ENCODE measurements around the gene NINL.
"Not testable (repeated sequence)": the region's sequence is repeated elsewhere in the genome, so short reads cannot be mapped to it uniquely, and the experiment has no call there.

NINL gene

GRCh38 chr20:25552977-25553376 is 32.4 kb downstream of the NINL start:
- DNase-seq (ENCODE audit: low spot score), result no peak

GRCh38 chr20:25551413-25552215 is 33.7 kb downstream of the NINL start:
- DNase-seq (ENCODE audit: low spot score), result no peak

DNA sequence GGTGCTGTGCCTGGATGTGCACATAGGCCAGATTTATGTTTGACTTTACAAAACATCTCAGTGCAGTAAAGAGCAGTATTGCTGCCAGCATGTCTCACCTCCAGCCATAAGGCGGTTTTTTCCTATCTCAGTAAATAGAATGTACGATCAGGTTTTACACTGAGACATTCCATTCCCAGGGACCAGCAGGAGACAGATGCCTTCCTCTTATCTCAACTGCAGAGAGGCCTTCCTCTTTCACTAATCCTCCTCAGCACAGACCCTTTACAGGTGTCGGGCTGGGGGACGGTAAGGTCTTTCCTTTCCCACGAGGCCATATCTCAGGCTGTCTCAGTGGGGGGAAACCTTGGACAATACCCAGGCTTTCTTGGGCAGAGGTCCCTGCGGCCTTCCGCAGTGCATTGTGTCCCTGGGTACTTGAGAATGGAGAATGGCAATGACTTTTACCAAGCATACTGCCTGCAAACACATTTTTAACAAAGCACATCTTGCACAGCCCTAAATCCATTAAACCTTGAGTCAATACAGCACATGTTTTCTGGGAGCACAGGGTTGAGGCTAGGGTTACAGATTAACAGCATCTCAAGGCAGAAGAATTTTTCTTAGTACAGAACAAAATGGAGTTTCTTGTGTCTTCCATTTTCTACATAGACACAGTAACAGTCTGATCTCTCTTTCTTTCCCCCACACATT is 34.5 kb downstream of the NINL start:
- DNase-seq (ENCODE audit: low spot score), result not testable (repeated sequence)

GRCh38 chr20:25549843-25550477 is 35.4 kb downstream of the NINL start:
- DNase-seq (ENCODE audit: low spot score), result no peak

GRCh38 chr20:25549172-25549773 is 36.1 kb downstream of the NINL start:
- DNase-seq (ENCODE audit: low spot score), result no peak

- DNase-seq (ENCODE audit: low spot score), result no peak
Measured at GRCh38 chr20:25548613-25549086, 36.7 kb downstream of the NINL start.

DNA sequence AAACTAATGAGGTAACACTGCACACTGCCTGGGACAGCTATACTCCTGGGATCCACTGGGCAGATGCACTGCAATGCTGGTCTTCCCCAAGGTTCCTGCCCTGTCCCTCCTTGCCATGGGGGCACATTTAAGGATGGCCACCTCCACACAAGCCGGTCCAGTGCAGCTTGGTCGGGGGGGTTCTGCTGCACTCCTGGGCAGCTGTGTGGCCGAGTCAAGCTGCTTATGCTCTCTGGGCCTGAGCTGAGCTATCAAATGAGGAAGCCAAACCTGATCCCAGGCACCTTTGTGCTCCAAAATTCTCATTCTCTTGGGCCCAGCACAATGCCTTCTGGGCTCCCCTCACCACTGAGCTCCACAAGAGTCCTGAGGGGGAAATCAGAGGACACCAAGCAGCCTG is 37.3 kb downstream of the NINL start:
- no peak for DNase-seq (ENCODE audit: low spot score)

GRCh38 chr20:25547063-25547462 is 38.3 kb downstream of the NINL start:
- no peak for DNase-seq (ENCODE audit: low spot score)

- DNase-seq (ENCODE audit: low spot score), result no peak
Measured at GRCh38 chr20:25546048-25546447, 39.3 kb downstream of the NINL start.

- no peak for DNase-seq (ENCODE audit: low spot score)
Measured at GRCh38 chr20:25545171-25545570, 40.2 kb downstream of the NINL start.

DNA sequence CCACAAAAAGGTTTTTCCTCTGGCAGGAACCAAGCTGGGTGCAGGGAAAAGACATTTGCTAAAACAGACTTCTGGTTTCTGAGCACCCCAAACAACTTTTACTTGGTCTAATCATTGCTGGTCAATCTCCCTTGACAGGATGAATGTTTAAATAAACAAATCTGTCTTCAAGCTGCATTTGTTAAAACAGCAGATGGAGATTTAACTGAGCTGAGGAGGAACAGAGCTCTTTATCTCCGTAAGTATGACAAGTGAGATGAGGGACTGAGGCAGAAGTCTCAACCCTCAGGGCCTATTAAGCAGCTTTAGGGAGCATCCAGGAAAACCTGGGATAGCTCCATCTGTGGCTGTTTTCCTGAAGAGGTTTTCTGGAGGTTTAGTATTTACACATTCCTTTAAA is 40.6 kb downstream of the NINL start:
- no peak for DNase-seq (ENCODE audit: low spot score)

DNA sequence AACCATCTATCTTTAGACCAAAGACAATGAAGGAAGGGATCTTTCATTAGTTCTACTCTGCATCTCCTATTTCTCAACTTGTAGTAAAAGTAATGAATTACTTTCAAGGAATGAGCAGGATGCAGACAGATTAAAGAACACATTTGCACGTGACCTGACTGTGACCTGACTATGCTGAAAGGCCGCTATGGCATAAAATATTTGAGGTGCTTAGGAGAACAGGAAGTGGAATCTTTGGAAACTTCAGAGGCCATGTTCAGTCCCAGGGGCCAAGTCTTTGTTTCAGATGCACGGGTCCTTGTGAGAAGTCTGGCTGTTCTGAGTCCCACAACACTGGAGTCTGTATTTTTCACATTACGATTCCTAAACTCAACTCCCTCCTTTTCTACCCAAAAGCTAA is 41.0 kb downstream of the NINL start:
- DNase-seq (ENCODE audit: low spot score), result no peak

GRCh38 chr20:25543068-25543467 is 42.3 kb downstream of the NINL start:
- no peak for DNase-seq (ENCODE audit: low spot score)

- no peak for DNase-seq (ENCODE audit: low spot score)
Measured at GRCh38 chr20:25541676-25542075, 43.7 kb downstream of the NINL start.

DNA sequence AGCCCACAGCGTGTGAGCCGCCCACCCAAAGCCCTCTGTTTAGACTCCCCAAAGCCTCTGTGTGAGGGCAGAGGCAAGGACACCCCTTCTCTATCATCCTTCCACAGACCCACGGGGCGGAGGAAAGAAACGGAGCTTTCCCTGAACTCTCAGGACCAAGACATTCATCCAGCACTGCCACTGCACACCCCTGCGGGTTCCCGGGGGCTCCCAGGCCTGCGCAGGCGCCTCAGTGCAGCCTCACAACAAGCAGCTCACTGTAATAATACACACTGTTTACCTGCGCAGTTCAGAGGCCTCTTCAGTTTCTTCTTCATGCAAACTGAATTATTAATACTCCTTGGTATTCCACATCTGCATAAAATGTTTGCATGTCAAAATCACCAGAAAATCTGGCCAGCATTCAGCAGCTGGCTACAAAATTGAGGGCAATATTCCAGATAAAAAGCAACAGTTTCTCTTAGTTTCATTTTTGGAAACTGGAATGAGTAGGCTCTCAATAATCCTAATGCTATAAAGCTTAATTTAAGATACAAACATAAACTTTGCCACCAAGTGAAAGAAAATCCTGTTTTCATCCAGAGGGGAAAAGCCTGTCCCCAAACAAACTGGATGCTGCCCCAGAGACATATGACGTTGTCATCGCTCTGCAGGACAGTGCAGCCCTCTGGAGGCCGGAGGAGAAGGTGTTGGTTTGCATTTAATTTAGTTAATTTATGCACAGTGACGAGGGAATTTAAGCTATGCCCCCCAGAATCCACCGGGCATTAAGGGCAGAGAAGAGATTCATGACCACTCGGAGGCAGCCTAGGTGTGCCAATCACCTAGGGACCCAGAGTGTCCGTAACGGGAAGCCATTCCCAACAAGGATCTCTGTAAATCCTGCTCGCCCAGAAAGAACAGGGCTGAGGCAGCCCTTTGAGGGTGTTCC is 45.3 kb downstream of the NINL start:
- no peak for DNase-seq (ENCODE audit: low spot score)

DNA sequence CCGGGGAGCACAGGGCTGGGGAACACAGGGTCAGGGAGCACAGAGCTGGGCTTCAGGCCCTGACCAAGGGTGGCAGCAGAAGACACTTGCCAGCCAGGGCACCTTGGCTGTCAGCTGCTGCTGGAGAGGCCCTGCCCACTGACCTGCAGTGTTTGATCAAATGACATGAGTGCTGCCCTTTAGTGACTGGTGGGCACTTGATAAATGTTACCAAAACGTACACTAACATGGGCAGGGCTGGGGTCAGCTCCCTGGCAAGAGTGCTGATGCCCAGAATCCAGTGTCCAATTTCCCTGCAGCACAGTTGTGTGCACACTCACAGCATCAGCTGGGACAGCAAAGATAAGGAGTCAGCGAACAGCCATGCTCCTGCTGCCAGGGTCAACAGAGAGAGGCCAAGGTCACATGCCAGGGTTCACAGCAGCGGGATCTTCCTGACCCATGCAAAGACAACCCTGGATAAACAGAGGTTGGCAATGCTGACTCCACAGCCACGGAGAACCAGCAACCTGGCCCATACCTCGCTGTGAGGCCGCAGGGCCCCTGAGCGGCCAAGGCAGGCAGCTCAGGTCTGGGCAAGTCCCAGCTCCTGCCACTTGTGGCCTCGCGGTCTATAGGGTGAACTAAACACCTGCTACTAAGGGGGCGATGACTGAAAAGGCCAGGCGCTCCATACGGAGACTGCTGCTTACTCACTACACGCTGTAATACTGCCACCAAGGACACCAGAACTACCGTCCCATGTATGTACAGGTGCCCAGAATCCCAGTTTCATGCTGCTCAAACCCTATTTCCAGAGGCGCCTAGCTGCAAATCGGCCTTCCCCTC is 46.3 kb downstream of the NINL start:
- no peak for DNase-seq (ENCODE audit: low spot score)

DNA sequence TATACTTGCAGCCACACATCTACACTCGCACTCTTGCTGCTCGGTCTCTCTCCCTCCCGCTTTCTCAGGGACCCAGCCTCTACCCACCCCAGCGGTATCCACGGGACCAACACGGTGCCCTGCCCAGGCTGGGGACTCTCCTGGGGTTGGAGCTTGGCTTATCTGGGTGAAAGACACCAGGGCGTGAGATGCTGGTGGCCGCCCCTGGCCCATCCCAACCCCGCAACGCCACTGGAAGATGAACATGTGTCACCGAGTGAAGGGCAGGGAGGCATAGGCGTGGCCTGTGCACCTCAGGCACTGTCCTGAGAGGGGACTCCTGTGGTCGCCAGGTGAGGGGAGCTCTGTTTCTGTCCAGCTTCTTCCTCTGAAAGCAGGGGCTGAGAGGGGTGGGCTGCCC is 47.4 kb downstream of the NINL start:
- DNase-seq (ENCODE audit: low spot score), result no peak

DNA sequence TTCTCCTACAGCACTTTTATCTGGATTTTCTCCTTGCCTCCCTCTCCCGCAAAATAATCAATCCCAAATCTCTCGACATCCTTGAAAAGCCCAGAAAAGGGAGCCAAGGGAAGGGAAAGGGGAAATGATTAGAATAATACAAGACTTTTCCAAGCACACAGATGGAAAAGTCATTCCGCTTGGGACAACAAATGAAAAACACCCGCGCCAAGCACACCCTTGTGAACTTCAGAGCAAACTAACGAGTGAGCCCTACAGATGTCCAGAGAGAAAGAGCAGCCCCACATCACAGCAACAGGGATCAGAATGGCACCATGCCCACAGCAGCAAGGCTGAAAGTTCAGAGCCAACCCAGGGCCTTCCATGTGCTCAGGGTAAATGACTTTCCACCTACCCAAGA is 49.6 kb downstream of the NINL start:
- DNase-seq (ENCODE audit: low spot score), result no peak

DNA sequence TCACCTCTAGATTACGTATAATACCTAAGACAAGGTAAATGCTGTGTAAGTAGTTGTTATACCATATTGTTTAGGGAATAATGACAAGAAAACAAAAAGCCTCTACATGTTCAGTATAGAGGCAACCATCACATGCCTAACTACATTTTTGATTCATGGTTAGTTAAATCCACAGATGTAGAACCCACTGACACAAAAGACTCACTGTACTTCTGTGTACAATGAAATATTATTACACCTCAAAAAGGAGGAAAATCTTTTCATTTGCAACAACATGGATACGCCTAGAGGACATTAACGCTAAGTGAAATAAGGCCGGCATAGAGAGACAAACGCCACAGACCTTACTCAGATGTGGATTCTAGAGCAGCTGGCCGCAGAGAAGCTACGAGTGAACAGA is 50.5 kb downstream of the NINL start:
- no peak for DNase-seq (ENCODE audit: low spot score)

GRCh38 chr20:25533920-25534700 is 51.2 kb downstream of the NINL start:
- no peak for DNase-seq (ENCODE audit: low spot score)

All from LoVo (cell line).